Measurements from ENCODE around the gene GSG1L. TPM values are rescaled to one million over a fixed set of nuclear protein-coding genes. Genes with fewer than 3 reads are reported as not detected.

The GSG1L gene
- total and polyA plus RNA-seq, 9 of the 15 experiments (the other 6 are each of a cell fraction or from before 2014, with no cell fraction given) = not detected

GRCh38 chr16:28001642-28002041, 61.9 kb downstream of the GSG1L start:
- Histone ChIP-seq H3K79me2 (ENCODE audit: control insufficient read depth, insufficient read depth, low read length) (no peaks in the 10 kb centered on the region), H3K4me2 (ENCODE audit: insufficient read depth, low read length) (no peak overlapping the region), H3K4me3 (no peak overlapping the region), H3K4me1 (replicated peaks in 1 of 2; ENCODE audit: control insufficient read depth in 2 of 2, insufficient read depth in 2 of 2, low read length in 2 of 2) (no peaks in the 10 kb centered on the region; a peak in 1 of 5 replicates), H3K9ac (ENCODE audit: insufficient read depth in 1 of 2, low read depth in 2 of 2, low read length in 2 of 2) (no peak overlapping the region), H3K27me3 (ENCODE audit: control insufficient read depth in 2 of 2, insufficient read depth in 2 of 2, low read length in 2 of 2) (peaks cover 2 to 22% of the 10 kb centered on the region in 2 experiments; a peak in 2 of 5 replicates), H2AFZ (ENCODE audit: low read depth, low read length) (no peak overlapping the region), H4K20me1 (replicated peaks; ENCODE audit: control insufficient read depth, insufficient read depth, low read length) (no peaks in the 10 kb centered on the region), H3K9me3 (replicated peaks; ENCODE audit: control insufficient read depth, insufficient read depth, low read depth, low read length) (no peaks in the 10 kb centered on the region), H3K9me1 (ENCODE audit: control insufficient read depth, insufficient read depth, low read length) (no peaks in the 10 kb centered on the region), H3K27ac (ENCODE audit: extremely low read depth, low read depth, low read length) (no peak overlapping the region), H3K36me3 (ENCODE audit: control insufficient read depth, insufficient read depth, low read length) (no peaks in the 10 kb centered on the region)
- WGBS (ENCODE audit: insufficient coverage, low coverage, missing lambda C conversion rate) = 0% methylated on average over 4 of the region's 4 CpGs
- POLR2A ChIA-PET = no interaction called here
- BruUV-seq (replicated peaks) = no TSS peak
- TF ChIP-seq RBBP5 (IDR thresholded peaks at IDR 0.05; ENCODE audit: borderline replicate concordance, insufficient read depth, low read length, poor library complexity, severe bottlenecking) (no peak), RBM34 (IDR thresholded peaks at IDR 0.05; ENCODE audit: borderline replicate concordance, insufficient read depth, low read length) (no peak), ATF6 (CRISPR knock-in tag; IDR thresholded peaks at IDR 0.05) (no peak), NBN (IDR thresholded peaks at IDR 0.05; ENCODE audit: low read depth) (no peak), IRF9 (tag; IDR thresholded peaks at IDR 0.05) (no peak), NFE2L1 (tag; IDR thresholded peaks at IDR 0.05; ENCODE audit: borderline replicate concordance, low read depth) (no peak), HDAC3 (IDR thresholded peaks at IDR 0.05; ENCODE audit: borderline replicate concordance, partially characterized antibody) (no peak), RBFOX2 (IDR thresholded peaks at IDR 0.05; ENCODE audit: low read depth, low read length) (no peak), ZNF79 (CRISPR knock-in tag; IDR thresholded peaks at IDR 0.05; ENCODE audit: low read depth) (no peak), CHD4 (IDR thresholded peaks at IDR 0.05; ENCODE audit: insufficient read depth, insufficient replicate concordance, low read depth, low read length, poor library complexity, severe bottlenecking) (no peak), SUPT5H (IDR thresholded peaks at IDR 0.05) (no peak), TGIF2 (CRISPR knock-in tag; IDR thresholded peaks at IDR 0.05) (no peak), ZNF717 (CRISPR knock-in tag; IDR thresholded peaks at IDR 0.05) (no peak), SMAD2 (IDR thresholded peaks at IDR 0.05; ENCODE audit: low read depth, low read length) (no peak)
- intact Hi-C loops (cut with micrococcal nuclease) (no loop called here), in situ Hi-C loops (cut with MboI) (no loop called here)
- DNase-seq (ENCODE audit: extremely low read depth in 1 of 4, low spot score in 3 of 4) (no peak), FAIRE-seq (no peak), ATAC-seq (no peak)
- CTCF ChIA-PET (ENCODE audit: low intra/inter-chr PET ratio) = no interaction called here

All from K562 (cell line).